HG03039 (cell line): ENCODE measurements around the gene OR2S2.

Experiments
- ATAC-seq: cut with Tn5 transposase; IDR thresholded peaks from one replicate; pipeline ENCODE4 v1.9.1; 2021; ENCODE audit warnings: mild to moderate bottlenecking, moderate library complexity; ENCODE audit not compliant: unreplicated experiment

OR2S2 gene

GRCh38 chr9:35962126-35962906 is 4.4 kb upstream of the OR2S2 start:
- ATAC-seq = no peak

GRCh38 chr9:35960039-35960655 is 2.2 kb upstream of the OR2S2 start:
- ATAC-seq = no peak

- ATAC-seq = no peak
Observed at GRCh38 chr9:35956651-35957050, 1.3 kb downstream of the OR2S2 start.

- no peak for ATAC-seq
Observed at GRCh38 chr9:35954942-35955546, 2.9 kb downstream of the OR2S2 start.

GRCh38 chr9:35952526-35953191 is 5.3 kb downstream of the OR2S2 start:
- no peak for ATAC-seq

GRCh38 chr9:35951736-35952135 is 6.2 kb downstream of the OR2S2 start:
- no peak for ATAC-seq

- no peak for ATAC-seq
Observed at GRCh38 chr9:35948901-35949318, 9.0 kb downstream of the OR2S2 start.

- ATAC-seq = no peak
Observed at GRCh38 chr9:35948451-35948850, 9.5 kb downstream of the OR2S2 start.

GRCh38 chr9:35945341-35946018 is 12.5 kb downstream of the OR2S2 start:
- ATAC-seq = no peak

- ATAC-seq = no peak
Observed at GRCh38 chr9:35944841-35945240, 13.1 kb downstream of the OR2S2 start.

GRCh38 chr9:35944173-35944572 is 13.8 kb downstream of the OR2S2 start:
- ATAC-seq = no peak

- no peak for ATAC-seq
Observed at GRCh38 chr9:35942286-35942685, 15.7 kb downstream of the OR2S2 start.

GRCh38 chr9:35940458-35941407 is 17.2 kb downstream of the OR2S2 start:
- ATAC-seq = no peak

- no peak for ATAC-seq
Observed at GRCh38 chr9:35939679-35940250, 18.2 kb downstream of the OR2S2 start.

GRCh38 chr9:35938474-35939356 is 19.2 kb downstream of the OR2S2 start:
- no peak for ATAC-seq

- ATAC-seq = no peak
Observed at GRCh38 chr9:35937227-35937626, 20.7 kb downstream of the OR2S2 start.

GRCh38 chr9:35935755-35936509 is 22.0 kb downstream of the OR2S2 start:
- ATAC-seq = no peak

GRCh38 chr9:35935261-35935660 is 22.7 kb downstream of the OR2S2 start:
- ATAC-seq = no peak
